ENCODE results near the gene SORCS2.

Gene SORCS2

GRCh38 chr4:7172946-7173345 is 19.4 kb upstream of the SORCS2 start:
- whole genome bisulfite sequencing: 95% methylated on average over 13 of the region's 13 CpGs
- H3K4me1 ChIP-seq (ENCODE audit: insufficient read depth, low read length): no peaks in the 10 kb centered on the region
- H3K36me3 ChIP-seq (ENCODE audit: insufficient read depth, low read length): no peaks in the 10 kb centered on the region

GRCh38 chr4:7173841-7174449 is 18.4 kb upstream of the SORCS2 start:
- H3K4me1 ChIP-seq (ENCODE audit: insufficient read depth, low read length): no peaks in the 10 kb centered on the region
- no peak overlapping the region for H3K4me3 ChIP-seq (ENCODE audit: low read length)
- 94% methylated on average over 9 of the region's 9 CpGs for WGBS
- peaks cover 1% of the 10 kb centered on the region; the same call in 1 of the 2 replicates for H3K9me3 ChIP-seq (ENCODE audit: insufficient read depth, low read depth, low read length)
- no peaks in the 10 kb centered on the region for H3K36me3 ChIP-seq (ENCODE audit: insufficient read depth, low read length)
- H3K9ac ChIP-seq (ENCODE audit: low read depth, low read length): no peak overlapping the region
- H3K27ac ChIP-seq (ENCODE audit: low read depth, low read length): no peak overlapping the region
- no peaks in the 10 kb centered on the region for H3K27me3 ChIP-seq (ENCODE audit: insufficient read depth, low read length)

More at GRCh38 chr4:7172946-7173345, 19.4 kb upstream of the SORCS2 start:
- no peak overlapping the region for H3K27ac ChIP-seq (ENCODE audit: low read depth, low read length)
- H3K9me3 ChIP-seq (ENCODE audit: insufficient read depth, low read depth, low read length): no peaks in the 10 kb centered on the region
- H3K27me3 ChIP-seq (ENCODE audit: insufficient read depth, low read length): no peaks in the 10 kb centered on the region
- H3K9ac ChIP-seq (ENCODE audit: low read depth, low read length): no peak overlapping the region
- H3K4me3 ChIP-seq (ENCODE audit: low read length): no peak overlapping the region

- Histone ChIP-seq H3K27me3 (ENCODE audit: insufficient read depth, low read length) (no peaks in the 10 kb centered on the region), H3K27ac (ENCODE audit: low read depth, low read length) (no peak overlapping the region), H3K36me3 (ENCODE audit: insufficient read depth, low read length) (no peaks in the 10 kb centered on the region), H3K9me3 (ENCODE audit: insufficient read depth, low read depth, low read length) (peaks cover 6% of the 10 kb centered on the region; the same call in 1 of the 2 replicates), H3K9ac (ENCODE audit: low read depth, low read length) (no peak overlapping the region), H3K4me3 (ENCODE audit: low read length) (no peak overlapping the region), H3K4me1 (ENCODE audit: insufficient read depth, low read length) (no peaks in the 10 kb centered on the region)
- no CpG with 5 or more reads among the region's 1 CpG for WGBS
Observed at GRCh38 chr4:7179158-7179557, 13.2 kb upstream of the SORCS2 start.

- Histone ChIP-seq H3K9me3 (ENCODE audit: insufficient read depth, low read depth, low read length) (peaks cover 6% of the 10 kb centered on the region; the same call in 1 of the 2 replicates), H3K4me3 (ENCODE audit: low read length) (no peak overlapping the region), H3K27ac (ENCODE audit: low read depth, low read length) (no peak overlapping the region), H3K27me3 (ENCODE audit: insufficient read depth, low read length) (no peaks in the 10 kb centered on the region), H3K9ac (ENCODE audit: low read depth, low read length) (no peak overlapping the region), H3K4me1 (ENCODE audit: insufficient read depth, low read length) (no peaks in the 10 kb centered on the region), H3K36me3 (ENCODE audit: insufficient read depth, low read length) (no peaks in the 10 kb centered on the region)
- WGBS: 90% methylated on average over 4 of the region's 4 CpGs
Observed at GRCh38 chr4:7180938-7181337, 11.4 kb upstream of the SORCS2 start.

- Histone ChIP-seq H3K27me3 (ENCODE audit: insufficient read depth, low read length) (no peaks in the 10 kb centered on the region), H3K9ac (ENCODE audit: low read depth, low read length) (no peak overlapping the region), H3K4me1 (ENCODE audit: insufficient read depth, low read length) (no peaks in the 10 kb centered on the region), H3K4me3 (ENCODE audit: low read length) (no peak overlapping the region), H3K9me3 (ENCODE audit: insufficient read depth, low read depth, low read length) (peaks cover 6% of the 10 kb centered on the region; the same call in 1 of the 2 replicates), H3K27ac (ENCODE audit: low read depth, low read length) (no peak overlapping the region), H3K36me3 (ENCODE audit: insufficient read depth, low read length) (no peaks in the 10 kb centered on the region)
- WGBS: 82% methylated on average over 3 of the region's 3 CpGs
Observed at GRCh38 chr4:7182616-7183015, 9.7 kb upstream of the SORCS2 start.

GRCh38 chr4:7183161-7183560 is 9.2 kb upstream of the SORCS2 start:
- Histone ChIP-seq H3K36me3 (ENCODE audit: insufficient read depth, low read length) (no peaks in the 10 kb centered on the region), H3K4me1 (ENCODE audit: insufficient read depth, low read length) (no peaks in the 10 kb centered on the region), H3K27me3 (ENCODE audit: insufficient read depth, low read length) (0 out of 2 replicates have a peak, but pooled peaks cover under 1% of the 10 kb centered on the region), H3K4me3 (ENCODE audit: low read length) (no peak overlapping the region), H3K9ac (ENCODE audit: low read depth, low read length) (no peak overlapping the region), H3K27ac (ENCODE audit: low read depth, low read length) (no peak overlapping the region), H3K9me3 (ENCODE audit: insufficient read depth, low read depth, low read length) (peaks cover 6% of the 10 kb centered on the region; the same call in 1 of the 2 replicates)
- WGBS: 86% methylated on average over 4 of the region's 4 CpGs

GRCh38 chr4:7183780-7184460 is 8.4 kb upstream of the SORCS2 start:
- 93% methylated on average over 7 of the region's 7 CpGs for WGBS
- H3K9me3 ChIP-seq (ENCODE audit: insufficient read depth, low read depth, low read length): peaks cover 5% of the 10 kb centered on the region; the same call in 1 of the 2 replicates
- H3K27ac ChIP-seq (ENCODE audit: low read depth, low read length): no peak overlapping the region
- H3K9ac ChIP-seq (ENCODE audit: low read depth, low read length): no peak overlapping the region
- no peak overlapping the region for H3K4me3 ChIP-seq (ENCODE audit: low read length)
- no peaks in the 10 kb centered on the region for H3K36me3 ChIP-seq (ENCODE audit: insufficient read depth, low read length)
- peaks cover 8% of the 10 kb centered on the region for H3K27me3 ChIP-seq (ENCODE audit: insufficient read depth, low read length)
- no peaks in the 10 kb centered on the region for H3K4me1 ChIP-seq (ENCODE audit: insufficient read depth, low read length)

- no peaks in the 10 kb centered on the region for H3K4me1 ChIP-seq (ENCODE audit: insufficient read depth, low read length)
- H3K27ac ChIP-seq (ENCODE audit: low read depth, low read length): no peak overlapping the region
- no peak overlapping the region for H3K4me3 ChIP-seq (ENCODE audit: low read length)
- no peak overlapping the region for H3K9ac ChIP-seq (ENCODE audit: low read depth, low read length)
- 88% methylated on average over 8 of the region's 10 CpGs for WGBS
- H3K36me3 ChIP-seq (ENCODE audit: insufficient read depth, low read length): no peaks in the 10 kb centered on the region
- H3K27me3 ChIP-seq (ENCODE audit: insufficient read depth, low read length): peaks cover 24% of the 10 kb centered on the region
- H3K9me3 ChIP-seq (ENCODE audit: insufficient read depth, low read depth, low read length): no peaks in the 10 kb centered on the region
Observed at GRCh38 chr4:7185487-7186030, 6.8 kb upstream of the SORCS2 start.

GRCh38 chr4:7186031-7186430 is 6.3 kb upstream of the SORCS2 start:
- H3K27me3 ChIP-seq (ENCODE audit: insufficient read depth, low read length): peaks cover 29% of the 10 kb centered on the region
- no peaks in the 10 kb centered on the region for H3K36me3 ChIP-seq (ENCODE audit: insufficient read depth, low read length)
- H3K4me3 ChIP-seq (ENCODE audit: low read length): no peak overlapping the region
- no peak overlapping the region for H3K9ac ChIP-seq (ENCODE audit: low read depth, low read length)
- H3K9me3 ChIP-seq (ENCODE audit: insufficient read depth, low read depth, low read length): no peaks in the 10 kb centered on the region
- H3K4me1 ChIP-seq (ENCODE audit: insufficient read depth, low read length): no peaks in the 10 kb centered on the region
- no peak overlapping the region for H3K27ac ChIP-seq (ENCODE audit: low read depth, low read length)
- 59% methylated on average over 8 of the region's 9 CpGs for WGBS

- Histone ChIP-seq H3K4me1 (ENCODE audit: insufficient read depth, low read length) (no peaks in the 10 kb centered on the region), H3K27me3 (ENCODE audit: insufficient read depth, low read length) (peaks cover 34% of the 10 kb centered on the region), H3K4me3 (ENCODE audit: low read length) (no peak overlapping the region), H3K9me3 (ENCODE audit: insufficient read depth, low read depth, low read length) (no peaks in the 10 kb centered on the region), H3K36me3 (ENCODE audit: insufficient read depth, low read length) (no peaks in the 10 kb centered on the region), H3K9ac (ENCODE audit: low read depth, low read length) (no peak overlapping the region), H3K27ac (ENCODE audit: low read depth, low read length) (no peak overlapping the region)
- 86% methylated on average over 15 of the region's 15 CpGs for WGBS
Observed at GRCh38 chr4:7186516-7187167, 5.7 kb upstream of the SORCS2 start.

GRCh38 chr4:7187168-7187535 is 5.2 kb upstream of the SORCS2 start:
- Histone ChIP-seq H3K4me3 (ENCODE audit: low read length) (no peak overlapping the region), H3K27ac (ENCODE audit: low read depth, low read length) (no peak overlapping the region), H3K36me3 (ENCODE audit: insufficient read depth, low read length) (no peaks in the 10 kb centered on the region), H3K9me3 (ENCODE audit: insufficient read depth, low read depth, low read length) (no peaks in the 10 kb centered on the region), H3K9ac (ENCODE audit: low read depth, low read length) (no peak overlapping the region), H3K4me1 (ENCODE audit: insufficient read depth, low read length) (no peaks in the 10 kb centered on the region), H3K27me3 (ENCODE audit: insufficient read depth, low read length) (peaks cover 38% of the 10 kb centered on the region)
- 72% methylated on average over 6 of the region's 7 CpGs for WGBS

Data from HUES64 (cell line).